Skeletal muscle tissue (tissue), 4 donors: ENCODE results near the gene OLFML1. TPM values are rescaled to one million over a fixed set of nuclear protein-coding genes. Genes with fewer than 3 reads are reported as not detected.

ENCODE experiments used
- H3K27ac ChIP-seq: one replicate; pipeline ENCODE4 v1.7.0; 2013; ENCODE audit warnings: mild to moderate bottlenecking, low read depth, low read length, inconsistent platforms
- H3K27me3 ChIP-seq, 3 donors: one replicate each; pipeline ENCODE4 v1.7.0; 2013; ENCODE audit warnings: low read length in 3 of 3; ENCODE audit not compliant: control insufficient read depth in 3 of 3, insufficient read depth in 3 of 3
- H3K36me3 ChIP-seq, 3 donors: one replicate each; pipeline ENCODE4 v1.7.0; 2013; ENCODE audit warnings: low read length in 3 of 3; ENCODE audit not compliant: control insufficient read depth in 3 of 3, insufficient read depth in 3 of 3
- H3K4me1 ChIP-seq, 3 donors: one replicate each; pipeline ENCODE4 v1.7.0; 2013; ENCODE audit warnings: low read length in 3 of 3, mild to moderate bottlenecking in 3 of 3; ENCODE audit not compliant: control insufficient read depth in 3 of 3, insufficient read depth in 3 of 3
- H3K4me3 ChIP-seq, 3 donors: one replicate each; pipeline ENCODE4 v1.7.0; 2013; ENCODE audit warnings: low read length in 3 of 3
- H3K9ac ChIP-seq, 3 donors: one replicate each; pipeline ENCODE4 v1.7.0; 2013; ENCODE audit warnings: low read length in 3 of 3, mild to moderate bottlenecking in 3 of 3, moderate library complexity in 2 of 3, low read depth in 1 of 3
- H3K9me3 ChIP-seq, 3 donors: one replicate each; pipeline ENCODE4 v1.7.0; 2013; ENCODE audit warnings: low read length in 3 of 3; ENCODE audit not compliant: control insufficient read depth in 3 of 3
- total RNA-seq: library from RNA; depleted of rRNA; stranded (reverse); fragments of >200 nt; gene quantifications from one replicate; pipeline ENCODE4 v1.2.3, GENCODE V29; 2014
- donor health status: Osteomylitis.

The OLFML1 gene
- total RNA-seq, 1 donor from 2014 or later: 29.2 TPM

DNA sequence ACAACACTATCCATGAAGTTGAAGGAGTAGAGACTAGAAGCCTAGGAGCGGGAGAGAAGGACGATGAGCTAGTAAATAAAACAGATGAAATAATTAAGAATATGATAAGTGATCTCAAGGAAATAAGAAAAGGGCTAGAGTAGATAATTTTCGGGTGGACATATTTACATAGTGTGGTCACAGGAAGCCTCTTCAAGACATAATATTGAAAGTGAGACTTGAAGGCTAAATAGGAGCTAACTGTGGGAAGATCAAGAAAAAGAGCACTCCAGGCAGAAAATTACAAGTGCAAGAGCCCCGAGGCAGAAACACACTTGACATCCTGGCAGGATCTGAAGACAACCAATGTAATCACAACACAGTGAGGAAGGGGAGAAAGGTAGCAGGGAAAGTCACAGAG is 16.6 kb downstream of the OLFML1 start:
- Histone ChIP-seq H3K27me3 (no peaks in the 10 kb centered on the region), H3K9me3 (no peaks in the 10 kb centered on the region), H3K4me3 (no peak overlapping the region), H3K27ac (no peak overlapping the region), H3K36me3 (peaks cover 0 to 6% (median 3%) of the 10 kb centered on the region in 3 donors), H3K9ac (no peak overlapping the region), H3K4me1 (no peaks in the 10 kb centered on the region)

DNA sequence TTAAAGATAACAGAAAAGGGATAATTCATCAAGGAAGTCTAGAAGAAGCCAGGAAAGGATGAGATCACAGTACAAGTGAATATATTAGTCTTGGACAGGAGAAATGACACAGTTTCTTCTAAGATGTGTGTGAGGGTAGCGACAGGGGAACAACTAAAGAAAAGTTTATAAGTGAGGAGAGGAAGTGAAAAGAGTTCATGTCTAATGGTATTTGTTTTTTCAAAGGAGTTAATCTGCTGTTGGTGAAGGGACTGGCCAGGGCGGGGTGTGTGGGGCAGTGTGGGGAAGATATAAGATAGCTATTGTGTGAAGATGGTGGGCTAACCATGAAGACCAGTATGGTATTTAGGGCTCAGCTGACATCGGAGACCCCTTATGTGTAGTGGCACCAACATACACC is 20.9 kb downstream of the OLFML1 start:
- Histone ChIP-seq H3K9ac (no peak overlapping the region), H3K27ac (no peak overlapping the region), H3K9me3 (no peaks in the 10 kb centered on the region), H3K27me3 (no peaks in the 10 kb centered on the region), H3K4me3 (no peak overlapping the region), H3K36me3 (peaks cover 0 to 6% (median 3%) of the 10 kb centered on the region in 3 donors), H3K4me1 (peaks cover 5 to 13% (median 6%) of the 10 kb centered on the region in 3 donors)

GRCh38 chr11:7508087-7508486 is 22.8 kb downstream of the OLFML1 start:
- H3K27me3 ChIP-seq: no peaks in the 10 kb centered on the region
- no peaks in the 10 kb centered on the region for H3K9me3 ChIP-seq
- H3K9ac ChIP-seq: no peak overlapping the region
- peaks cover 20 to 32% (median 22%) of the 10 kb centered on the region in 3 donors for H3K4me1 ChIP-seq
- peaks cover 0 to 6% (median 3%) of the 10 kb centered on the region in 3 donors for H3K36me3 ChIP-seq
- H3K4me3 ChIP-seq: no peak overlapping the region
- no peak overlapping the region for H3K27ac ChIP-seq

DNA sequence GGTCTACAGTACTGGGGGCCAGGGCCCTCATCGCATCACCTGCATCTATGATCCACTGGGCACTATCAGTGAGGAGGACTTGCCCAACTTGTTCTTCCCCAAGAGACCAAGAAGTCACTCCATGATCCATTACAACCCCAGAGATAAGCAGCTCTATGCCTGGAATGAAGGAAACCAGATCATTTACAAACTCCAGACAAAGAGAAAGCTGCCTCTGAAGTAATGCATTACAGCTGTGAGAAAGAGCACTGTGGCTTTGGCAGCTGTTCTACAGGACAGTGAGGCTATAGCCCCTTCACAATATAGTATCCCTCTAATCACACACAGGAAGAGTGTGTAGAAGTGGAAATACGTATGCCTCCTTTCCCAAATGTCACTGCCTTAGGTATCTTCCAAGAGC is 24.7 kb downstream of the OLFML1 start:
- H3K27me3 ChIP-seq: no peaks in the 10 kb centered on the region
- H3K4me3 ChIP-seq: no peak overlapping the region
- peak overlapping the region; percentile 1 for H3K27ac ChIP-seq

GRCh38 chr11:7511401-7511800 is 26.1 kb downstream of the OLFML1 start:
- no peaks in the 10 kb centered on the region for H3K27me3 ChIP-seq
- H3K36me3 ChIP-seq: no peaks in the 10 kb centered on the region
- peak overlapping the region in 2 of 3 donors; percentile 81 to 91 for H3K4me3 ChIP-seq
- peak overlapping the region; percentile 84 to 94 (median 93) for H3K9ac ChIP-seq
- peak overlapping the region; percentile 97 for H3K27ac ChIP-seq
- no peaks in the 10 kb centered on the region for H3K9me3 ChIP-seq
- peaks cover 25 to 52% (median 32%) of the 10 kb centered on the region in 3 donors for H3K4me1 ChIP-seq

More for the DNA sequence above, 24.7 kb downstream of the OLFML1 start:
- Histone ChIP-seq H3K36me3 (no peaks in the 10 kb centered on the region), H3K9ac (no peak overlapping the region), H3K9me3 (no peaks in the 10 kb centered on the region), H3K4me1 (peaks cover 25 to 42% (median 30%) of the 10 kb centered on the region in 3 donors)

DNA sequence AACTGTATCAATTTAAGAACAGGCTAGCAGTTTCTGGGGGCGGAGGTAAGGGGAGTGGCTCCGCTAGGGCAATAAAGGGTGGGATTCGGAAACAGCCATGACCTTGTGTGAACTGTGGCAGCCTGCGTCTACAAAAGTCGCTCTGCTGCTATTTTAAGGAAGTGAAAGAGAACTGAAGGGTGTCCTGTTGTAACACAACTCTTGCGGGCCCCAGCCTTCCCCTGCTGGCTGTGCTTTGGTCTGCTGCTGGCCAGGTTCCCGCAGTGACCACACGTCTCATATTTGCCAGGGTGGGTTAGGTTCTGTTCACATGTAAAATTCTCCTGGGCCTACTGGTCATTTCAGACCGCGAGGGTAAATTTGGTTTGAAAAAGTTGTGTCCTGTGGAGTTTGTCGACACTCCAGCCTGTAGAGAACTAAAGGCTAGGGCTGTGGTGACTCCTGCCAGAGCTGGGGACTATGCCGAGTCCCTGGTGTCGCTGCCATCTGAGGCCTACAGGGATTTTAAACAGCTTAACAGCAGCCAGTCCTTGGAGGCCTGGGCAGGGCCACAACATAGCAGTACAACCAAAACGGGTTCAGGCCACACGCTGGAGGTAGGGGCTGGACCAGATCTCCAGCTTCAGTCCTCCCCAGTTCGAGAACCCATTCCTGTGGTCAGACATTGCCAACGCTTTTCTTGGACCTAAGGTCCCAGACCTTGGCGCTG is 27.4 kb downstream of the OLFML1 start:
- H3K9ac ChIP-seq: peak overlapping the region; percentile 84 to 94 (median 93)
- H3K9me3 ChIP-seq: no peaks in the 10 kb centered on the region
- no peaks in the 10 kb centered on the region for H3K36me3 ChIP-seq
- H3K27me3 ChIP-seq: no peaks in the 10 kb centered on the region
- H3K4me3 ChIP-seq: peak overlapping the region; percentile 81 to 92 (median 91)
- H3K27ac ChIP-seq: peak overlapping the region; percentile 97
- H3K4me1 ChIP-seq: peaks cover 25 to 52% (median 35%) of the 10 kb centered on the region in 3 donors

GRCh38 chr11:7513234-7514098 is 28.2 kb downstream of the OLFML1 start, which contains the start of gene PPFIBP2:
Gene PPFIBP2, plus strand, starts transcription at chr11:7513999. Its CDS starts 35,477 bp downstream, at chr11:7549476.
- no peaks in the 10 kb centered on the region for H3K27me3 ChIP-seq
- H3K27ac ChIP-seq: peak within 1 kb of the TSS; percentile 97
- no peaks in the 10 kb centered on the region for H3K9me3 ChIP-seq
- no peaks in the 10 kb centered on the region for H3K36me3 ChIP-seq
- peak within 1 kb of the TSS; percentile 87 to 92 (median 91) for H3K4me3 ChIP-seq
- H3K9ac ChIP-seq: peak within 1 kb of the TSS; percentile 84 to 94 (median 93)
- H3K4me1 ChIP-seq: peaks cover 25 to 52% (median 35%) of the 10 kb centered on the region in 3 donors

DNA sequence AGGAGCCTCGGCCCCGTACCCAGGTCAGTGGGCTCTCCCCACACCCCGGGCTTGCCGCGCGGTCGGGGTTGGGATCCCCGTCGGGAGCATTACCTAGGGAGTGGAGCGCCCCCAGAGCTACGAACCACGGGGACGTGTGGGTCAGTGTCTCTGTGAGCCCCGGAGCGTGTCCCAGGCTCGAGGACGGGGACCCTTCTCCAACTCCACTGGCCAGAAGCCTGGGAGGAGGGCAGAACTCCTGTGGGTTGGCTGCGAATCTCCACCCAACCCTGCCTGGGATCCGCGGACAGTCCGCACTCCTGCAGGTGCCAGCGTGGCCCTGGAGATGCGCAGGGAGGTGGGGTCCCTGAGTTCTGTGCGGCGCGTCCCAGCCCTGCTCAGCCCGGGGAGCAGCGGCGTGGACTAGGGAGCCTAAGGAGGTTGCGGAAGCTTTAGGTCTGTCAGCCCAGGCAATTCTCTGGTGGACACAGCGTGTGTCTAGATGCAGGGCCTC is 28.8 kb downstream of the OLFML1 start:
- peak overlapping the region; percentile 97 for H3K27ac ChIP-seq
- no peaks in the 10 kb centered on the region for H3K27me3 ChIP-seq
- peak overlapping the region; percentile 84 to 94 (median 85) for H3K9ac ChIP-seq
- peaks cover 25 to 55% (median 35%) of the 10 kb centered on the region in 3 donors for H3K4me1 ChIP-seq
- H3K36me3 ChIP-seq: no peaks in the 10 kb centered on the region
- H3K4me3 ChIP-seq: peak overlapping the region; percentile 87 to 92 (median 91)
- H3K9me3 ChIP-seq: no peaks in the 10 kb centered on the region

- H3K27me3 ChIP-seq: no peaks in the 10 kb centered on the region
- H3K9ac ChIP-seq: no peak overlapping the region
- H3K4me1 ChIP-seq: peaks cover 25 to 52% (median 35%) of the 10 kb centered on the region in 3 donors
- no peak overlapping the region for H3K27ac ChIP-seq
- peak overlapping the region in 1 of 3 donors; percentile 2 for H3K4me3 ChIP-seq
- no peaks in the 10 kb centered on the region for H3K36me3 ChIP-seq
- no peaks in the 10 kb centered on the region for H3K9me3 ChIP-seq
Observed at GRCh38 chr11:7515447-7515886, 30.2 kb downstream of the OLFML1 start.
